Prostate gland (tissue), 2 donors: ENCODE results near the gene ODF4.
"Not testable (repeated sequence)": the region's sequence is repeated elsewhere in the genome, so short reads cannot be mapped to it uniquely, and the experiment has no call there.

Source experiments
- CTCF ChIP-seq, 4 experiments: fragments of 200-600 bp in 2 of 4; fragments of 450-650 bp in 2 of 4; sonication (generic) in 2 of 4; IDR thresholded peaks; 1 replicate in 3 of 4; 2 replicates in 1 of 4; pipeline ENCODE4 v1.5.1; 2016 to 2019; ENCODE audit warnings: antibody characterized with exemption in 4 of 4, mild to moderate bottlenecking in 2 of 4, moderate library complexity in 2 of 4
- POLR2A ChIP-seq: fragments of 450-650 bp; IDR thresholded peaks from one replicate; pipeline ENCODE4 v1.6.1; 2016; ENCODE audit warnings: antibody characterized with exemption, mild to moderate bottlenecking
- POLR2AphosphoS5 ChIP-seq: sonication (generic); formaldehyde crosslinking; IDR thresholded peaks from one replicate; pipeline ENCODE4 v1.6.1; 2017; ENCODE audit warnings: antibody characterized with exemption

GRCh38 chr17:8347001-8347400 is 7.4 kb downstream of the ODF4 start:
- TF ChIP-seq CTCF (IDR thresholded peaks at IDR 0.05); POLR2AphosphoS5; POLR2A: not testable (repeated sequence)
